NCI-H1694 (cell line): ENCODE results near the gene ASTN2.

Source experiments
- DNase-seq: peaks from one replicate; lab custom pipeline; 2025; lab: John Stamatoyannopoulos, UW

The ASTN2 gene

GRCh38 chr9:116736399-116737151 lies 678.3 kb downstream of the ASTN2 start:
- DNase-seq: no peak

- DNase-seq: no peak
Observed at GRCh38 chr9:116733010-116733641, 681.7 kb downstream of the ASTN2 start.

GRCh38 chr9:116726602-116727001 lies 688.3 kb downstream of the ASTN2 start:
- no peak for DNase-seq

- DNase-seq: no peak
Observed at GRCh38 chr9:116724123-116724522, 690.7 kb downstream of the ASTN2 start.

GRCh38 chr9:116721944-116722343 lies 692.9 kb downstream of the ASTN2 start:
- DNase-seq: no peak

- DNase-seq: no peak
Observed at GRCh38 chr9:116721411-116721810, 693.4 kb downstream of the ASTN2 start.

- no peak for DNase-seq
Observed at GRCh38 chr9:116720111-116720510, 694.7 kb downstream of the ASTN2 start.

GRCh38 chr9:116718111-116718510 lies 696.7 kb downstream of the ASTN2 start:
- DNase-seq: no peak

GRCh38 chr9:116717150-116717549 lies 697.7 kb downstream of the ASTN2 start:
- DNase-seq: no peak

GRCh38 chr9:116716438-116716837 lies 698.4 kb downstream of the ASTN2 start:
- DNase-seq: no peak

GRCh38 chr9:116715751-116716150 lies 699.1 kb downstream of the ASTN2 start:
- DNase-seq: no peak

GRCh38 chr9:116713271-116713670 lies 701.6 kb downstream of the ASTN2 start:
- DNase-seq: no peak

GRCh38 chr9:116712781-116713180 lies 702.1 kb downstream of the ASTN2 start:
- no peak for DNase-seq

- DNase-seq: no peak
Observed at GRCh38 chr9:116706310-116707290, 708.3 kb downstream of the ASTN2 start.

- DNase-seq: no peak
Observed at GRCh38 chr9:116705531-116705930, 709.3 kb downstream of the ASTN2 start.

- DNase-seq: no peak
Observed at GRCh38 chr9:116704470-116704869, 710.4 kb downstream of the ASTN2 start.

GRCh38 chr9:116703634-116704033 lies 711.2 kb downstream of the ASTN2 start:
- no peak for DNase-seq

GRCh38 chr9:116701940-116702642 lies 712.8 kb downstream of the ASTN2 start:
- no peak for DNase-seq

- DNase-seq: no peak
Observed at GRCh38 chr9:116700882-116701865, 713.7 kb downstream of the ASTN2 start.

- DNase-seq: no peak
Observed at GRCh38 chr9:116700279-116700678, 714.6 kb downstream of the ASTN2 start.

GRCh38 chr9:116697887-116698286 lies 717.0 kb downstream of the ASTN2 start:
- no peak for DNase-seq
